Activated naive CD8-positive, alpha-beta T cell (primary cell): ENCODE results near the gene SLC12A4.
A peak's percentile ranks its signal among the peaks of the same experiment; 100 is the strongest.
"Not testable (repeated sequence)": the region's sequence is repeated elsewhere in the genome, so short reads cannot be mapped to it uniquely, and the experiment has no call there.

Experiments
- H3K27ac Mint-ChIP-seq: one replicate; pipeline ENCODE4 v1.8.0; 2021; ENCODE audit warnings: mixed read lengths
- H3K27me3 Mint-ChIP-seq: one replicate; pipeline ENCODE4 v1.8.0; 2021; ENCODE audit warnings: mixed read lengths
- H3K36me3 Mint-ChIP-seq: one replicate; pipeline ENCODE4 v1.8.0; 2021; ENCODE audit warnings: mixed read lengths
- H3K4me1 Mint-ChIP-seq: one replicate; pipeline ENCODE4 v1.8.0; 2021; ENCODE audit warnings: low read depth, mixed read lengths
- H3K4me3 Mint-ChIP-seq: one replicate; pipeline ENCODE4 v1.8.0; 2021; ENCODE audit warnings: mild to moderate bottlenecking, mixed read lengths
- H3K9me3 Mint-ChIP-seq: one replicate; pipeline ENCODE4 v1.8.0; 2021; ENCODE audit warnings: low read depth, mixed read lengths

SLC12A4 gene

DNA sequence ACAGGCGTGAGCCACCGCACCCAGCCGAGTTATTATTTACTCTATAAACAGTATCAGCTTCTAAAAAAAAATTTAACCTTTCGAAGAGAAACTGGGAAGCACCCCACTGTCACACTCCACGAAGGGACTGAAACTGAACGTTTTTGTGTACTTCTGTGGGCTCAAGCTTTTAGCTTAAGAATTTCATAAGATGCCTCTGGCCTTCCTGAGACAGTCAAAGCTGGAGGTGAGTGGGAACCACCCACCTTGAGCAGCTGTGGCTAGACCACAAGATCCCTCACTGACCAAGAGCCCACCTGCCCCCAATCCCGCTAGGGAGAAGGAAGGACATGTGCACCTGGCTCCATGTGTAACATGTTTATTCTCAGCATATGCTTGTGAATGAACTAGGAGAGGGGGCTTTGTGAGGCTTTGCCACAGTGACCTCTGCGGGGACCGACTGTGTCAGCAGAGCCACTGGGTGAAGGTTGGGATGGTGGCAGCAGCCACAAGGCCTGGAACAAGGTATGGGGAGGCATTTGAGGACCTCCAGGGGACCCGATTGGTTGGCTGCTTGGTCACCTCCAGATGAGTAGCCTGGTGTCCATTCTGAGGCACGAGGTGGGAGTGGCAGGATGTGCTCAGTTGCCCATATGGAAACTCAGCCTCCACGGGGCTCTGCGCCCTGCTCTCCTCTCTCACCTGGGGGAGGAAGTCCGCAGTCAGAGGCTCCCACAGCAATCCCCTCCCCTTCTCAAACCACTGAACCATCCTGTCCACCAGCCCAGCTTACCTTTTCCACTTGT, 7.1 kb upstream of the SLC12A4 start:
- H3K4me3 Mint-ChIP-seq = no peak overlapping the region
- no peak overlapping the region for H3K27ac Mint-ChIP-seq

GRCh38 chr16:67972285-67972684, 3.8 kb upstream of the SLC12A4 start:
- not testable (repeated sequence) for H3K27me3 Mint-ChIP-seq, H3K36me3 Mint-ChIP-seq, H3K9me3 Mint-ChIP-seq, H3K27ac Mint-ChIP-seq, H3K4me3 Mint-ChIP-seq
- peaks cover 10% of the 10 kb centered on the region for H3K4me1 Mint-ChIP-seq

More for the DNA sequence above, 7.1 kb upstream of the SLC12A4 start:
- H3K4me1 Mint-ChIP-seq = no peaks in the 10 kb centered on the region
- no peaks in the 10 kb centered on the region for H3K36me3 Mint-ChIP-seq
- no peaks in the 10 kb centered on the region for H3K27me3 Mint-ChIP-seq
- no peaks in the 10 kb centered on the region for H3K9me3 Mint-ChIP-seq

DNA sequence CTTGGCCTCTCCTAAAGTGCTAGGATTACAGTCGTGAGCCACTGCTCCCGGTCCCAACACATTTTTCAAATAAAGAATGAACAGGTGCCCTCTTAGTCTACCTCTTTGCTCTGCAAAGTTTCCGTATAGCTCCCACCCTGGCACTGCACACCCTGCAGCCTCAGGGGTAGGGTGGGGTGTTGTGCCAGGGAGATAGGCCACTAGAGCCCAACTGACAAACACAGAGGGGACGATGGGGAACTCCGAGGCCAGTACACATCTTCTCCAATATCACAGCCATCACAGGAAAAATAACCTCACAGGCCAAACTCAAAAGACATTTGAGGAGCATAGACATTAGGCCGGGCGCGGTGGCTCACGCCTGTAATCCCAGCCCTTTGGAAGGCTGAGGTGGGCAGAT, 2.7 kb upstream of the SLC12A4 start:
- Mint-ChIP-seq H3K27me3 (no peaks in the 10 kb centered on the region), H3K4me1 (peaks cover 20% of the 10 kb centered on the region), H3K9me3 (no peaks in the 10 kb centered on the region), H3K36me3 (no peaks in the 10 kb centered on the region), H3K27ac (no peak overlapping the region), H3K4me3 (peak overlapping the region; percentile 38)

DNA sequence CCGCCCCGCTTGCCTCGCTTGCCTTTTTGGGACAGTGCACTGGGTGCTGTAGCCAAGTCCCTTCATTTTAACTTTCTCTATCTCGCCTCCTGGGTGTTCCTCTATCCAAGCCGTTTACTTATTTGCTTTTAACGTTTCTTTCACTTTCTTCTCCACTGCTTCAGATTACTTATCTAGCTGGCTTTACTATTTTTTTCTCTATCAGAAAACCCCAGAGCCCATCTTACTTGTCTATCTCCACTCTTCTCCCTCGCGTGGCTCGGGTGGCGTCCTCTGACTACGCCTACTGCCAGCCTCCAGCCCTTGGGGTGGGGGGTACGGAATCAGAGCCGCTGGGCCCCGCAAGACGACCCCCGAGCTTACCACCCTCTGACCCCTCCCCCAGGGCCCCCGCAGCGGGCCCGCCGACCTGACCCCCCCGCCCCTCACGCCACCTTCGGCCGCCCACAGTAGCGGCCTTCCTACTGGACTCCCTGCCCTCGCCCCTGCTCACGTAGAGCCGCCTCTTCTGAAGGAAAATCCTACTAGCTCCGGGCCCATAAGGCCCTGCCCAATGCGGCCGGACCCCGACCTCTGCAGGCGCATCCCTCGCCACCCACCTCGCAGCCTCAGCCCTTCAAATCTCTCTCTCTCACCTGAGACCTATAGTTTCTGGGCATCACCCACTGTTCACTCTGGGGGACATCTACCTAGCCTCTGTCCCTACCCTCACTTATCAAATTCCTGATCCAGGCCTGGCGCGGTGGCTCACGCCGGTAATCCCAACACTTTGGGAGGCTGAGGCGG, 1.0 kb upstream of the SLC12A4 start:
- no peaks in the 10 kb centered on the region for H3K9me3 Mint-ChIP-seq
- peaks cover 23% of the 10 kb centered on the region for H3K4me1 Mint-ChIP-seq
- peaks cover under 1% of the 10 kb centered on the region for H3K36me3 Mint-ChIP-seq
- peak overlapping the region; percentile 88 for H3K4me3 Mint-ChIP-seq
- H3K27me3 Mint-ChIP-seq = no peaks in the 10 kb centered on the region
- H3K27ac Mint-ChIP-seq = peak overlapping the region; percentile 85

DNA sequence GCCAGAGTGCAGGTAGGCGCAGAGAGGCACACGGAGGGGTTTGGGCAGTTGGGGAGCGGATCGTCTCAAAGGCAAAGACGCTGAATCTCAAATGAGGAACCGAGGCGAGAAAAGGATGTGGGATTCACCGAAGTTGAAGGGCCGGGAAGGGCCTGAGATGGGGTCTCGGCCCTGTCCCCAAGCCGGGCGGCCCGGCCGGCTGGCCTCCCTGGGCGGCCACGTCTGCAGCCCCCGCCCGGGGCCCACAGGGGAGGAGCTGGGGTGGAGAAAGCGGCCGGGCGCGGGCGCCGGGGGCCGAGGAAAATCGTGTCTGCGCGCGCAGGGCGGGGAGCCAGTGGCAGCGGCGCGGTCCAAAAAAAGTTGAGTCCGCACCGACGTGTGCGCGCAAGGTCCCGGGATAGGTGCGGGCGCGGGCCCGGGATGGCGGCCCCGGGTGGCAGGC, 458 bp downstream of the SLC12A4 start:
- H3K4me3 Mint-ChIP-seq = peak overlapping the region; percentile 97
- no peaks in the 10 kb centered on the region for H3K27me3 Mint-ChIP-seq

GRCh38 chr16:67967183-67967957, 1.1 kb downstream of the SLC12A4 start:
- Mint-ChIP-seq H3K9me3 (no peaks in the 10 kb centered on the region), H3K27me3 (no peaks in the 10 kb centered on the region)

More for the DNA sequence above, 458 bp downstream of the SLC12A4 start:
- Mint-ChIP-seq H3K27ac (peak overlapping the region; percentile 95), H3K4me1 (peaks cover 24% of the 10 kb centered on the region), H3K9me3 (no peaks in the 10 kb centered on the region), H3K36me3 (peaks cover 2% of the 10 kb centered on the region)

GRCh38 chr16:67966549-67967182, 1.8 kb downstream of the SLC12A4 start:
- Mint-ChIP-seq H3K36me3 (peaks cover 2% of the 10 kb centered on the region), H3K4me3 (peak overlapping the region; percentile 97), H3K27me3 (no peaks in the 10 kb centered on the region), H3K4me1 (peaks cover 24% of the 10 kb centered on the region), H3K9me3 (no peaks in the 10 kb centered on the region), H3K27ac (peak overlapping the region; percentile 95)

More at GRCh38 chr16:67967183-67967957, 1.1 kb downstream of the SLC12A4 start:
- Mint-ChIP-seq H3K27ac (peak overlapping the region; percentile 95), H3K36me3 (peaks cover 2% of the 10 kb centered on the region), H3K4me3 (peak overlapping the region; percentile 97), H3K4me1 (peaks cover 24% of the 10 kb centered on the region)

GRCh38 chr16:67965668-67966548, 2.5 kb downstream of the SLC12A4 start:
- no peak overlapping the region for H3K27ac Mint-ChIP-seq
- H3K9me3 Mint-ChIP-seq = no peaks in the 10 kb centered on the region
- no peak overlapping the region for H3K4me3 Mint-ChIP-seq
- H3K27me3 Mint-ChIP-seq = no peaks in the 10 kb centered on the region
- peaks cover 24% of the 10 kb centered on the region for H3K4me1 Mint-ChIP-seq
- H3K36me3 Mint-ChIP-seq = peaks cover 2% of the 10 kb centered on the region

DNA sequence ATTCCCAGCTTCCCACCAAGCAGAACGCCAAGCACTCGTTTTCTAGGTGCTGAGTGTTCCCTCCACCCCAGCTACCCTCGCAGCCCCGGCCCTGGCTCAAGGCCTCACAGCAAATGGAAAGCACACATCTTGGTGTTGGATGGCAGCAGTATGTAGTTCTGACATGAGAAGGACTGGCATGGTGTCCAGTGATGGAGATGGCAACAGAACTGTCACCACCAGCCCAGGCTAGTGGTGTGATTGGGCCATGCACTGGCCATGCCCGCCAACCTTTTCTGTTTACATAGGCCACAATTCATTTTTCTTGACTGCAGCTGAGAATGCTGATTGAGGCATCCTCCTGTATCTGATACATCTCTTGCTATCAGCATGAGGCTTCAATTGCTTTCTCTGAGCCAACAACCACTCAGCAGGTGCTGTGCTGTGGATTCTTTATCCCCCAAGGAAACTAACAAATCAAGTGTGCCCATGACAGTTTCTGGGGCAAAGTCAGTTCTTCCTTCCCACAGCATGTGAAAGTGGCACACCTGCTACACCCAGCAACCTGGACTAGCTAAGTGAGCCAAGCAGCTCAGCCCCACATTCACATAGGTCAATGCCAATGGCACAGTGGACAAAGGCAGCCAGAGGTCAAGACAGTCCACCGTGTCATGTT, 3.8 kb downstream of the SLC12A4 start:
- no peaks in the 10 kb centered on the region for H3K9me3 Mint-ChIP-seq
- peaks cover 2% of the 10 kb centered on the region for H3K36me3 Mint-ChIP-seq
- no peak overlapping the region for H3K4me3 Mint-ChIP-seq
- no peak overlapping the region for H3K27ac Mint-ChIP-seq
- peaks cover 21% of the 10 kb centered on the region for H3K4me1 Mint-ChIP-seq
- H3K27me3 Mint-ChIP-seq = no peaks in the 10 kb centered on the region

DNA sequence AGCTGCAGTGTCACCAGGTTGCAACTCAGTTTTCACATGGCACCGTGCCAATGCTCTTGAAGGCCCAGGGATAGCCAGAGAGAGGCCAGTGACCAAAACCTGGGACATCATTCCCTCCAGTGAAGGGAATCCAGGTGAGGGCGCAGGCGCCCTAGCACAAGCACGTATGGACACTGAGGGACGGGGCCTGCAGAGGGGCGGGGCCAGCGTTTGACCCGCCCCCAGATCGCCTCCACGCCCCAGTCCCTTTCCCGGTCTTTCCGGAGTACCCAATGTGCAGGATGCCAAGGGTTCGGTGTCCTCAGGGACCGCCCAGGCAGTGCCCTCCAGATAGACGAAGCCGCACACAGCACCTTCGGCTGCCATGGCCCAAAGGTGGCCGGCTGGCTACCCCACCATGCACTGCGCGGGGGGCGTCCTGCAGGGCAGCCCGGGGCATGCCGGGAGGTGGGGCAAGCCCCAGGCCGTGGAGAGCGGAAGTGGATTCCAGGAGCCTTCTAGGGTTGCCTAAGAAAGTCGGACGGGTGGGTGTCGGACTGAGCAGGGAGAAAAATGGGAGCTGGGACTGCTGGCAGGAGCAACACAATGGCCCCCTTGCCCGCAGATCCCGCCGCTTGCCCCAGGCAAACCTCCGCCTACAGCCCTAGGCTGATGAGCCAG, 4.6 kb downstream of the SLC12A4 start:
- no peak overlapping the region for H3K27ac Mint-ChIP-seq
- no peak overlapping the region for H3K4me3 Mint-ChIP-seq
- peaks cover 2% of the 10 kb centered on the region for H3K36me3 Mint-ChIP-seq
- H3K9me3 Mint-ChIP-seq = no peaks in the 10 kb centered on the region
- peaks cover 19% of the 10 kb centered on the region for H3K4me1 Mint-ChIP-seq
- H3K27me3 Mint-ChIP-seq = no peaks in the 10 kb centered on the region

- peaks cover 19% of the 10 kb centered on the region for H3K4me1 Mint-ChIP-seq
- H3K9me3 Mint-ChIP-seq = no peaks in the 10 kb centered on the region
- H3K36me3 Mint-ChIP-seq = peaks cover 2% of the 10 kb centered on the region
- no peak overlapping the region for H3K4me3 Mint-ChIP-seq
- H3K27ac Mint-ChIP-seq = no peak overlapping the region
- H3K27me3 Mint-ChIP-seq = no peaks in the 10 kb centered on the region
Observed at GRCh38 chr16:67963292-67963661, 5.2 kb downstream of the SLC12A4 start.

DNA sequence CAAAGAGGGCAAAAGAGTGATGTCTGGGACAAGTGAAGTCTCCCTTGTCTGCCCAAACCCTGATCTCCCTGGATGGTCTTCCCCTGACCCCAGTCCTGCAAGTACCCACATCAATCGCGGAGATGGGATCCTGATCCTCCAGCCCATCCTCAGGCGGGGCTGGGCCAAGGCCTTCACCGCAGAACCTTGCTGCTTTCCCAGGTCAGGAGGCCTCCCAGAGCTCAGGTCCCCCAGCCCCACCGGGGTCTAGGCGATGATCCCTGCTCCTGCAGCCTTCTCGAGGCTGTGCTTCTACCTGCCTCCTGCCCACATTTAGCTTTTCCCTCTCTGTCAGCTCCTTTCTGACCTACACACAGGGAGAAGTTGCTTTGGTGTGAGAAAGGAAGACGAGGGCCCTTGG, 6.3 kb downstream of the SLC12A4 start:
- Mint-ChIP-seq H3K9me3 (no peaks in the 10 kb centered on the region), H3K27ac (no peak overlapping the region), H3K27me3 (no peaks in the 10 kb centered on the region), H3K4me3 (no peak overlapping the region), H3K4me1 (peaks cover 12% of the 10 kb centered on the region), H3K36me3 (peaks cover 2% of the 10 kb centered on the region)

GRCh38 chr16:67961551-67961957, 6.9 kb downstream of the SLC12A4 start:
- no peak overlapping the region for H3K4me3 Mint-ChIP-seq
- H3K36me3 Mint-ChIP-seq = peaks cover 2% of the 10 kb centered on the region
- no peaks in the 10 kb centered on the region for H3K9me3 Mint-ChIP-seq
- no peak overlapping the region for H3K27ac Mint-ChIP-seq
- H3K27me3 Mint-ChIP-seq = no peaks in the 10 kb centered on the region
- peaks cover 6% of the 10 kb centered on the region for H3K4me1 Mint-ChIP-seq
